ENCODE results near the gene PARP6. TPM values are rescaled to one million over a fixed set of nuclear protein-coding genes. Genes with fewer than 3 reads are reported as not detected.

The PARP6 gene
- polyA plus RNA-seq, 1 of the 3 experiments (the other 2 are of a cell fraction) = 57.7 TPM

- Histone ChIP-seq H2AFZ (ENCODE audit: low read depth) (peak overlapping the region; percentile 61; the same call in 1 of the 2 replicates), H3K27ac (ENCODE audit: low read depth in 2 of 2, low read length in 1 of 2) (peak overlapping the region; percentile 78 to 99), H3K4me2 (peak overlapping the region; percentile 94), H3K79me2 (ENCODE audit: insufficient read depth) (peaks cover 33% of the 10 kb centered on the region), H3K9ac (peak overlapping the region; percentile 88), H3K36me3 (replicated peaks in 1 of 2; ENCODE audit: control insufficient read depth in 1 of 2, insufficient read depth in 2 of 2, low read length in 1 of 2) (peaks cover 7 to 22% of the 10 kb centered on the region in 2 experiments), H4K20me1 (ENCODE audit: insufficient read depth) (no peaks in the 10 kb centered on the region), H3K4me1 (ENCODE audit: control insufficient read depth in 1 of 2, insufficient read depth in 2 of 2, low read depth in 1 of 2, low read length in 1 of 2) (peaks cover 8 to 25% of the 10 kb centered on the region in 2 experiments), H3F3A (replicated peaks; ENCODE audit: insufficient read depth) (peaks cover 34% of the 10 kb centered on the region), H3K9me2 (no peaks in the 10 kb centered on the region), H3K27me3 (ENCODE audit: insufficient read depth) (no peaks in the 10 kb centered on the region), H3K9me3 (no peaks in the 10 kb centered on the region), H3K4me3 (ENCODE audit: low read depth in 2 of 2, low read length in 1 of 2) (peak overlapping the region; percentile 40 to 73; a peak in 3 of 4 replicates)
- POLR2A ChIA-PET = no interaction called here
- CTCF ChIA-PET = interaction anchor here (1.2 to 2.3 kb wide), 2 partner anchors 10 to 38 kb away, joined by 5 to 10 read pairs; no protein-coding TSS in a partner anchor
- WGBS (ENCODE audit: low lambda C conversion rate) = 7% methylated on average over 3 of the region's 3 CpGs
- DNase-seq = peak; percentile 15
- TF ChIP-seq CHD2 (IDR thresholded peaks at IDR 0.05; ENCODE audit: low read length, partially characterized antibody) (no peak), PBX3 (IDR thresholded peaks at IDR 0.05) (peak; percentile 52), TCF12 (IDR thresholded peaks at IDR 0.05) (peak; percentile 74), MEF2A (IDR thresholded peaks at IDR 0.05; ENCODE audit: borderline replicate concordance, low read depth) (no peak), ZBTB33 (IDR thresholded peaks at IDR 0.05; ENCODE audit: borderline replicate concordance, low read depth) (0 out of 2 replicates have a peak, but pooled peaks have one; percentile 15), EP300 (IDR thresholded peaks at IDR 0.05; ENCODE audit: borderline replicate concordance in 1 of 2, low read depth in 1 of 2, low read length in 1 of 2) (peak in 1 of 2 experiments; percentile 84; a peak in 2 of 4 replicates), TAF1 (IDR thresholded peaks at IDR 0.05; ENCODE audit: borderline replicate concordance, low read depth, low read length) (peak; percentile 95), YY1 (IDR thresholded peaks at IDR 0.05; ENCODE audit: low read depth) (peak; percentile 52; the same call in 1 of the 2 replicates), RXRA (IDR thresholded peaks at IDR 0.05; ENCODE audit: borderline replicate concordance, low read depth) (0 out of 2 replicates have a peak, but pooled peaks have one; percentile 37), ELF1 (IDR thresholded peaks at IDR 0.05) (no peak), POLR2AphosphoS5 (IDR thresholded peaks at IDR 0.05; ENCODE audit: low read depth, low read length) (peak; percentile 89), JUND (IDR thresholded peaks at IDR 0.05) (peak; percentile 82), NFIC (IDR thresholded peaks at IDR 0.05; ENCODE audit: borderline replicate concordance) (peak; percentile 28; the same call in 1 of the 2 replicates), FOSL2 (IDR thresholded peaks at IDR 0.05; ENCODE audit: borderline replicate concordance, low read depth) (peak; percentile 86)
- TF ChIP-seq, protein P1, sequence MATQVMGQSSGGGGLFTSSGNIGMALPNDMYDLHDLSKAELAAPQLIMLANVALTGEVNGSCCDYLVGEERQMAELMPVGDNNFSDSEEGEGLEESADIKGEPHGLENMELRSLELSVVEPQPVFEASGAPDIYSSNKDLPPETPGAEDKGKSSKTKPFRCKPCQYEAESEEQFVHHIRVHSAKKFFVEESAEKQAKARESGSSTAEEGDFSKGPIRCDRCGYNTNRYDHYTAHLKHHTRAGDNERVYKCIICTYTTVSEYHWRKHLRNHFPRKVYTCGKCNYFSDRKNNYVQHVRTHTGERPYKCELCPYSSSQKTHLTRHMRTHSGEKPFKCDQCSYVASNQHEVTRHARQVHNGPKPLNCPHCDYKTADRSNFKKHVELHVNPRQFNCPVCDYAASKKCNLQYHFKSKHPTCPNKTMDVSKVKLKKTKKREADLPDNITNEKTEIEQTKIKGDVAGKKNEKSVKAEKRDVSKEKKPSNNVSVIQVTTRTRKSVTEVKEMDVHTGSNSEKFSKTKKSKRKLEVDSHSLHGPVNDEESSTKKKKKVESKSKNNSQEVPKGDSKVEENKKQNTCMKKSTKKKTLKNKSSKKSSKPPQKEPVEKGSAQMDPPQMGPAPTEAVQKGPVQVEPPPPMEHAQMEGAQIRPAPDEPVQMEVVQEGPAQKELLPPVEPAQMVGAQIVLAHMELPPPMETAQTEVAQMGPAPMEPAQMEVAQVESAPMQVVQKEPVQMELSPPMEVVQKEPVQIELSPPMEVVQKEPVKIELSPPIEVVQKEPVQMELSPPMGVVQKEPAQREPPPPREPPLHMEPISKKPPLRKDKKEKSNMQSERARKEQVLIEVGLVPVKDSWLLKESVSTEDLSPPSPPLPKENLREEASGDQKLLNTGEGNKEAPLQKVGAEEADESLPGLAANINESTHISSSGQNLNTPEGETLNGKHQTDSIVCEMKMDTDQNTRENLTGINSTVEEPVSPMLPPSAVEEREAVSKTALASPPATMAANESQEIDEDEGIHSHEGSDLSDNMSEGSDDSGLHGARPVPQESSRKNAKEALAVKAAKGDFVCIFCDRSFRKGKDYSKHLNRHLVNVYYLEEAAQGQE (IDR thresholded peaks at IDR 0.05; ENCODE audit: low read depth, low read length) = 0 out of 2 replicates have a peak, but pooled peaks have one; percentile 41
- TF ChIP-seq, protein P2, sequence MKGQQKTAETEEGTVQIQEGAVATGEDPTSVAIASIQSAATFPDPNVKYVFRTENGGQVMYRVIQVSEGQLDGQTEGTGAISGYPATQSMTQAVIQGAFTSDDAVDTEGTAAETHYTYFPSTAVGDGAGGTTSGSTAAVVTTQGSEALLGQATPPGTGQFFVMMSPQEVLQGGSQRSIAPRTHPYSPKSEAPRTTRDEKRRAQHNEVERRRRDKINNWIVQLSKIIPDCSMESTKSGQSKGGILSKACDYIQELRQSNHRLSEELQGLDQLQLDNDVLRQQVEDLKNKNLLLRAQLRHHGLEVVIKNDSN (IDR thresholded peaks at IDR 0.05; ENCODE audit: borderline replicate concordance, low read depth) = no peak
Observed at GRCh38 chr15:72237029-72237852, 35.1 kb downstream of the PARP6 start.

Data from SK-N-SH (cell line).